B cell (primary cell): Measurements from ENCODE around the gene DNAH10. TPM values are rescaled to one million over a fixed set of nuclear protein-coding genes. Genes with fewer than 3 reads are reported as not detected.
"Not testable (repeated sequence)": the region's sequence is repeated elsewhere in the genome, so short reads cannot be mapped to it uniquely, and the experiment has no call there.

Experiments used
- ATAC-seq: fragments of 200-7000 bp; cut with Tn5 transposase; one replicate; pipeline ENCODE4 v1.10.0; 2021; ENCODE audit warnings: low read depth, mild to moderate bottlenecking, moderate number of reproducible peaks, moderate library complexity
- CTCF ChIA-PET: fragments of 350-600 bp; sonication (Branson Sonifier 250); formaldehyde crosslinking; loops from one replicate; lab custom pipeline; 2021; ENCODE audit warnings: antibody characterized with exemption, inconsistent platforms; lab: Charles Lee
- POLR2A ChIA-PET: fragments of 350-600 bp; sonication (Branson Sonifier 250); formaldehyde crosslinking; loops from one replicate; lab custom pipeline; 2021; ENCODE audit warnings: antibody characterized with exemption; lab: Charles Lee
- DNase-seq: peaks from one replicate; pipeline ENCODE4 v3.0.0; 2013
- H2AFZ ChIP-seq: 2 replicates; pipeline ENCODE4 v1.6.1; 2012; ENCODE audit warnings: mild to moderate bottlenecking, low read depth, low read length; ENCODE audit not compliant: insufficient read depth, poor library complexity, severe bottlenecking
- H3K27ac ChIP-seq, 2 donors: 1 replicate in 1 of 2; 2 replicates in 1 of 2; pipeline ENCODE4 v1.5.1; 2012 to 2013; ENCODE audit warnings: low read length in 2 of 2, mild to moderate bottlenecking in 2 of 2, moderate library complexity in 1 of 2
- H3K27me3 ChIP-seq, 4 experiments: fragments of 200-600 bp in 1 of 4; sonication (generic) in 1 of 4; replicated peaks in 1 of 4; 1 replicate in 2 of 4; 2 replicates in 2 of 4; pipeline versions ENCODE4 v1.6.1 to v1.7.0; 2013 to 2016; ENCODE audit warnings: low read length in 3 of 4, mild to moderate bottlenecking in 2 of 4, mixed read lengths in 1 of 4, moderate library complexity in 1 of 4; ENCODE audit not compliant: insufficient read depth in 4 of 4, control insufficient read depth in 3 of 4; ENCODE audit errors: control extremely low read depth in 1 of 4
- H3K36me3 ChIP-seq, 2 experiments: replicated peaks in 1 of 2; 1 replicate in 1 of 2; 2 replicates in 1 of 2; pipeline versions ENCODE4 v1.6.1 to v1.7.1; 2013; ENCODE audit warnings: low read length in 1 of 2; ENCODE audit not compliant: insufficient read depth in 2 of 2, control insufficient read depth in 1 of 2; ENCODE audit errors: control extremely low read depth in 1 of 2, extremely low read depth in 1 of 2
- H3K4me1 ChIP-seq, 2 donors: fragments of 200-600 bp in 1 of 2; sonication (generic) in 1 of 2; 1 replicate in 1 of 2; 2 replicates in 1 of 2; pipeline versions ENCODE4 v1.5.1 to v1.6.1; 2013 to 2017; ENCODE audit warnings: low read length in 2 of 2; ENCODE audit not compliant: control insufficient read depth in 2 of 2, insufficient read depth in 2 of 2
- H3K4me2 ChIP-seq: replicated peaks from 2 replicates; pipeline ENCODE3; 2012; ENCODE audit warnings: mild to moderate bottlenecking, low read depth, low read length; ENCODE audit not compliant: poor library complexity, severe bottlenecking
- H3K4me3 ChIP-seq, 5 experiments: fragments of 200-600 bp in 1 of 5; sonication (generic) in 1 of 5; 1 replicate in 3 of 5; 2 replicates in 2 of 5; pipeline versions ENCODE4 v1.5.1 to v1.7.0; 2011 to 2016; ENCODE audit warnings: low read length in 4 of 5, mild to moderate bottlenecking in 4 of 5, low read depth in 2 of 5, control low read depth in 1 of 5, moderate library complexity in 1 of 5; ENCODE audit not compliant: insufficient read depth in 1 of 5; ENCODE audit errors: control extremely low read depth in 1 of 5, extremely low read depth in 1 of 5
- H3K79me2 ChIP-seq: fragments of 200-600 bp; sonication (generic); one replicate; pipeline ENCODE4 v1.6.0; 2016; ENCODE audit warnings: low read length; ENCODE audit not compliant: control insufficient read depth, insufficient read depth
- H3K9ac ChIP-seq: fragments of 200-600 bp; sonication (generic); 2 replicates; pipeline ENCODE4 v1.6.1; 2017; ENCODE audit warnings: mild to moderate bottlenecking, low read length, moderate library complexity
- H3K9me3 ChIP-seq, 3 donors: one replicate each; pipeline versions ENCODE4 v1.6.1 to v1.7.1; 2013; ENCODE audit warnings: low read length in 2 of 3; ENCODE audit not compliant: control insufficient read depth in 2 of 3, insufficient read depth in 1 of 3; ENCODE audit errors: control extremely low read depth in 1 of 3
- H4K20me1 ChIP-seq: 2 replicates; pipeline ENCODE4 v1.6.0; 2012; ENCODE audit warnings: mild to moderate bottlenecking, low read length; ENCODE audit not compliant: insufficient read depth, control insufficient read depth, poor library complexity, severe bottlenecking
- H3K27ac Mint-ChIP-seq: one replicate; pipeline ENCODE4 v1.8.0; 2021; ENCODE audit warnings: mixed read lengths
- H3K27me3 Mint-ChIP-seq: one replicate; pipeline ENCODE4 v1.8.0; 2021; ENCODE audit warnings: mixed read lengths
- H3K4me1 Mint-ChIP-seq: one replicate; pipeline ENCODE4 v1.8.0; 2021; ENCODE audit warnings: mixed read lengths
- H3K4me3 Mint-ChIP-seq: one replicate; pipeline ENCODE4 v1.8.0; 2021; ENCODE audit warnings: mixed read lengths
- H3K9me3 Mint-ChIP-seq: one replicate; pipeline ENCODE4 v1.8.0; 2022; ENCODE audit warnings: mixed read lengths; ENCODE audit not compliant: insufficient read depth
- CTCF ChIP-seq: fragments of 200-600 bp; IDR thresholded peaks from one replicate; pipeline ENCODE4 v1.8.0; 2022; ENCODE audit warnings: antibody characterized with exemption, mild to moderate bottlenecking
- EZH2 ChIP-seq: IDR thresholded peaks from 2 replicates; pipeline ENCODE4 v1.6.1; 2012; ENCODE audit warnings: borderline replicate concordance, low read depth, mild to moderate bottlenecking, moderate library complexity, low read length; ENCODE audit not compliant: insufficient read depth, poor library complexity, severe bottlenecking
- WGBS: methylation state at CpG from one replicate; pipeline ENCODE4 v1.1.5; 2013; ENCODE audit warnings: missing lambda C conversion rate; ENCODE audit not compliant: insufficient coverage; 5-methylcytosine and 5-hydroxymethylcytosine counted together
- intact Hi-C: fragments of 100-400 bp; cut with micrococcal nuclease; formaldehyde crosslinking; loops from one replicate; pipeline ENCODE4 v1.10.0; 2022
- polyA plus RNA-seq: library from polyadenylated mRNA; depleted of rRNA; stranded (reverse); fragments of >200 nt; gene quantifications from 2 replicates; pipeline ENCODE4 v1.2.3, GENCODE V29; 2012
- total RNA-seq, 2 donors: library from RNA; stranded (reverse); fragments of 120-200 nt in 1 of 2; gene quantifications; 1 replicate in 1 of 2; 2 replicates in 1 of 2; pipeline versions ENCODE4 v1.2.3 to v1.2.4, GENCODE V29; 2013 to 2022

Gene DNAH10
- total and polyA plus RNA-seq, 2 donors (not counting 1 experiment from before 2014, with no cell fraction given): 0.24 to 0.99 TPM

GRCh38 chr12:123787466-123787865, 25.4 kb downstream of the DNAH10 start:
- peaks cover 2% of the 10 kb centered on the region for H3K27me3 Mint-ChIP-seq
- ATAC-seq: no peak
- CTCF ChIA-PET: no interaction called here
- Histone ChIP-seq H4K20me1 (no peaks in the 10 kb centered on the region), H3K4me1 (no peaks in the 10 kb centered on the region), H3K79me2 (no peaks in the 10 kb centered on the region), H3K9me3 (no peaks in the 10 kb centered on the region), H3K4me2 (no peak overlapping the region), H3K27ac (no peak overlapping the region), H3K4me3 (no peak overlapping the region), H2AFZ (no peak overlapping the region), H3K36me3 (no peaks in the 10 kb centered on the region), H3K9ac (no peak overlapping the region), H3K27me3 (no peaks in the 10 kb centered on the region)
- no peaks in the 10 kb centered on the region for H3K9me3 Mint-ChIP-seq
- TF ChIP-seq CTCF (no peak), EZH2 (no peak)
- H3K4me3 Mint-ChIP-seq: no peak overlapping the region
- 95% methylated on average over 25 of the region's 25 CpGs for WGBS
- no peaks in the 10 kb centered on the region for H3K4me1 Mint-ChIP-seq
- intact Hi-C loops: no loop called here
- no peak for DNase-seq
- POLR2A ChIA-PET: no interaction called here
- H3K27ac Mint-ChIP-seq: no peak overlapping the region

- Histone ChIP-seq H3K27me3 (no peaks in the 10 kb centered on the region), H3K27ac (no peak overlapping the region), H3K4me1 (no peaks in the 10 kb centered on the region), H3K4me2 (no peak overlapping the region), H3K4me3 (no peak overlapping the region), H3K79me2 (no peaks in the 10 kb centered on the region), H3K36me3 (no peaks in the 10 kb centered on the region), H4K20me1 (no peaks in the 10 kb centered on the region), H3K9ac (no peak overlapping the region), H2AFZ (no peak overlapping the region), H3K9me3 (peaks cover 0 to 4% (median 0%) of the 10 kb centered on the region in 3 donors)
- Mint-ChIP-seq H3K4me1 (no peaks in the 10 kb centered on the region), H3K9me3 (peaks cover 3% of the 10 kb centered on the region), H3K27me3 (peaks cover 2% of the 10 kb centered on the region), H3K27ac (no peak overlapping the region), H3K4me3 (no peak overlapping the region)
- ChIA-PET POLR2A (interaction anchor here (0.6 kb wide), 2 partner anchors 36 to 821 kb away, joined by 4 to 5 read pairs; no protein-coding TSS in a partner anchor), CTCF (no interaction called here)
- intact Hi-C loops: no loop called here
- TF ChIP-seq EZH2 (no peak), CTCF (no peak)
- ATAC-seq: no peak
- DNase-seq: no peak
- WGBS: 78% methylated on average over 8 of the region's 9 CpGs
Measured at GRCh38 chr12:123788541-123788940, 26.4 kb downstream of the DNAH10 start.

GRCh38 chr12:123789422-123789821, 27.3 kb downstream of the DNAH10 start:
- H2AFZ ChIP-seq, H3K4me1 Mint-ChIP-seq, H3K9me3 Mint-ChIP-seq, intact Hi-C loops, DNase-seq, H3K4me2 ChIP-seq, H3K27me3 Mint-ChIP-seq, H3K79me2 ChIP-seq, ATAC-seq, CTCF ChIA-PET, H3K27ac ChIP-seq, H3K4me3 Mint-ChIP-seq, H3K27me3 ChIP-seq, H3K4me3 ChIP-seq, H3K9ac ChIP-seq, H3K9me3 ChIP-seq, H3K36me3 ChIP-seq, H3K27ac Mint-ChIP-seq, H3K4me1 ChIP-seq, H4K20me1 ChIP-seq: not testable (repeated sequence)
- POLR2A ChIA-PET: interaction anchor here (0.6 kb wide), 1 partner anchor 822 kb away, joined by 4 read pairs; no protein-coding TSS in a partner anchor
- 100% methylated on average over 4 of the region's 8 CpGs for WGBS
